ENCODE data around the gene TSC22D2. TPM values are rescaled to one million over a fixed set of nuclear protein-coding genes. Genes with fewer than 3 reads are reported as not detected.

The TSC22D2 gene
- total and polyA plus RNA-seq, 2 of the 4 experiments (the other 2 are of a cell fraction), result 12.2 to 20.5 TPM

DNA sequence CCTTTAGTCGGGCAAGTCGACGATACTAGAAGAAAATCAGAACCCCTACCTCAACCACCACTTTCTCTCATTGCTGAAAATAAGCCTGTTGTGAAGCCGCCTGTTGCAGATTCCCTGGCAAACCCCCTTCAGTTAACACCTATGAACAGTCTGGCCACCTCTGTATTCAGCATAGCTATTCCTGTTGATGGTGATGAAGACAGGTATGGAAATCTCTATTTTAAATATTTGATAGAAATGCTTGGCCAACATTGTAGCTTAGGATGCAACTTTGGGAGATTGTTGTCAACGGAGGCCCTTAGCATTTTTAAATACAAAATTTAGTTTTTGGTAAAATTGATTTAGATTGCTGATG, 3.0 kb downstream of the TSC22D2 start:
- intact Hi-C loops (cut with micrococcal nuclease), result no loop called here
- Histone ChIP-seq H3K4me1 (ENCODE audit: control insufficient read depth, insufficient read depth, low read length) (peaks cover 5% of the 10 kb centered on the region), H4K91ac (ENCODE audit: insufficient read depth, low read depth, low read length) (peak overlapping the region; percentile 17; the same call in 1 of the 2 replicates), H2AFZ (replicated peaks; ENCODE audit: low read length, poor library complexity) (no peak overlapping the region), H4K20me1 (ENCODE audit: insufficient read depth, low read length) (peaks cover 67% of the 10 kb centered on the region), H2BK5ac (ENCODE audit: low read depth, low read length, poor library complexity, severe bottlenecking) (peak overlapping the region; percentile 95), H3K27me3 (ENCODE audit: control insufficient read depth, insufficient read depth, low read length) (no peaks in the 10 kb centered on the region), H3K14ac (replicated peaks; ENCODE audit: low read depth, low read length) (peak overlapping the region; percentile 85), H3K27ac (ENCODE audit: insufficient read depth, low read length) (peak overlapping the region; percentile 97), H3K9me1 (ENCODE audit: insufficient read depth, low read length) (no peaks in the 10 kb centered on the region; the same call in 1 of the 2 replicates), H3K18ac (ENCODE audit: low read depth, low read length) (peak overlapping the region; percentile 34), H2AK5ac (ENCODE audit: low read depth, low read length) (no peak overlapping the region), H2BK20ac (ENCODE audit: low read depth, low read length) (no peak overlapping the region), H3K4me3 (ENCODE audit: insufficient read depth, low read depth, low read length) (peak overlapping the region; percentile 76), H4K8ac (ENCODE audit: low read depth in 2 of 2, low read length in 2 of 2) (no peak overlapping the region), H4K5ac (ENCODE audit: low read depth, low read length) (no peak overlapping the region), H3K9ac (ENCODE audit: low read depth, low read length) (peak overlapping the region; percentile 93), H2AK9ac (replicated peaks; ENCODE audit: low read depth, low read length, poor library complexity) (no peak overlapping the region), H3K36me3 (ENCODE audit: control insufficient read depth, insufficient read depth, low read length) (peaks cover 6% of the 10 kb centered on the region), H3K4ac (ENCODE audit: low read depth, low read length) (peak overlapping the region; percentile 77), H3K56ac (ENCODE audit: extremely low read depth, insufficient read depth, low read length) (peak overlapping the region; percentile 75), H2BK120ac (ENCODE audit: low read depth, low read length) (peak overlapping the region; percentile 8; the same call in 1 of the 2 replicates), H3K9me3 (ENCODE audit: control insufficient read depth, insufficient read depth, low read length) (no peaks in the 10 kb centered on the region), H3K79me1 (ENCODE audit: low read depth in 1 of 2, low read length in 2 of 2) (peaks cover 0 to 4% of the 10 kb centered on the region in 2 experiments; a peak in 3 of 4 replicates), H3K23ac (ENCODE audit: low read depth, low read length) (peak overlapping the region; percentile 94), H3K4me2 (ENCODE audit: low read depth, low read length) (peak overlapping the region; percentile 93), H2BK15ac (ENCODE audit: low read depth, low read length) (no peak overlapping the region)
- ATAC-seq (ENCODE audit: low read depth), result no peak
- WGBS, 2 experiments (ENCODE audit: extremely low coverage in 2 of 2, insufficient read length in 1 of 2), result no CpG with 5 or more reads among the region's 5 CpGs
- in situ Hi-C loops (cut with MboI; ENCODE audit: low sequenced_read_pairs), result no loop called here
- no peak for DNase-seq
- ChIA-PET CTCF (interaction anchor here (1.1 to 1.9 kb wide), 3 partner anchors 39 to 183 kb away, joined by 3 to 7 read pairs (median 3); no protein-coding TSS in a partner anchor), POLR2A (ENCODE audit: unreplicated experiment) (no interaction called here)
- BruUV-seq (replicated peaks), result no TSS peak
- TF ChIP-seq MAFK (IDR thresholded peaks at IDR 0.05; ENCODE audit: low read depth, low read length) (no peak), CHD1 (IDR thresholded peaks at IDR 0.05; ENCODE audit: low read depth, low read length) (no peak)
- dilution Hi-C loops (cut with HindIII; ENCODE audit: low sequenced_read_pairs, unreplicated experiment), result no loop called here
